HG03280 (cell line): ENCODE measurements around the gene MAPKAPK2.
A peak's percentile ranks its signal among the peaks of the same experiment; 100 is the strongest.

Experiments
- ATAC-seq: cut with Tn5 transposase; IDR thresholded peaks from one replicate; pipeline ENCODE4 v1.9.1; 2021; ENCODE audit warnings: mild to moderate bottlenecking, moderate library complexity; ENCODE audit not compliant: unreplicated experiment

MAPKAPK2 gene

GRCh38 chr1:206682111-206682510 is 2.6 kb upstream of the MAPKAPK2 start:
- ATAC-seq = no peak

GRCh38 chr1:206683313-206683712 is 1.4 kb upstream of the MAPKAPK2 start:
- ATAC-seq = no peak

GRCh38 chr1:206684003-206684402 is 702 bp upstream of the MAPKAPK2 start:
- no peak for ATAC-seq

GRCh38 chr1:206685334-206685768 is 646 bp downstream of the MAPKAPK2 start:
- peak; percentile 27 for ATAC-seq

- peak; percentile 10 for ATAC-seq
These were observed 1.2 kb downstream of the MAPKAPK2 start for GRCh38 chr1:206685769-206686477.

GRCh38 chr1:206686478-206687249 is 2.0 kb downstream of the MAPKAPK2 start:
- no peak for ATAC-seq

GRCh38 chr1:206687251-206687914 is 2.7 kb downstream of the MAPKAPK2 start:
- ATAC-seq = no peak

GRCh38 chr1:206687915-206688442 is 3.3 kb downstream of the MAPKAPK2 start:
- ATAC-seq = no peak

GRCh38 chr1:206690516-206690915 is 5.8 kb downstream of the MAPKAPK2 start:
- no peak for ATAC-seq

GRCh38 chr1:206691604-206692003 is 6.9 kb downstream of the MAPKAPK2 start:
- ATAC-seq = no peak

- no peak for ATAC-seq
These were observed 8.3 kb downstream of the MAPKAPK2 start for GRCh38 chr1:206693029-206693428.

- ATAC-seq = no peak
These were observed 8.9 kb downstream of the MAPKAPK2 start for GRCh38 chr1:206693592-206693991.

GRCh38 chr1:206694171-206695124 is 9.7 kb downstream of the MAPKAPK2 start:
- no peak for ATAC-seq

- no peak for ATAC-seq
These were observed 11.0 kb downstream of the MAPKAPK2 start for GRCh38 chr1:206695733-206696132.

GRCh38 chr1:206696812-206697585 is 12.3 kb downstream of the MAPKAPK2 start:
- no peak for ATAC-seq

GRCh38 chr1:206698011-206698410 is 13.3 kb downstream of the MAPKAPK2 start:
- no peak for ATAC-seq

- ATAC-seq = no peak
These were observed 14.4 kb downstream of the MAPKAPK2 start for GRCh38 chr1:206699000-206699586.

GRCh38 chr1:206699626-206700025 is 14.9 kb downstream of the MAPKAPK2 start:
- ATAC-seq = no peak

- no peak for ATAC-seq
These were observed 15.8 kb downstream of the MAPKAPK2 start for GRCh38 chr1:206700445-206701036.
